GM06990 (cell line): ENCODE results near the gene DAPK1.

ENCODE experiments used
- DNase-seq: peaks from one replicate; pipeline ENCODE4 v3.0.0-alpha.2; 2011; ENCODE audit not compliant: insufficient read length; ENCODE audit errors: extremely low read depth
- H3K27me3 ChIP-seq: replicated peaks from 2 replicates; pipeline ENCODE4 v1.6.0; 2011; ENCODE audit warnings: low read length; ENCODE audit not compliant: control insufficient read depth, insufficient read depth
- H3K36me3 ChIP-seq: 2 replicates; pipeline ENCODE4 v1.5.1; 2011; ENCODE audit warnings: low read length; ENCODE audit not compliant: control insufficient read depth, insufficient read depth
- H3K4me3 ChIP-seq: replicated peaks from 2 replicates; pipeline ENCODE4 v1.5.1; 2011; ENCODE audit warnings: low read depth, mild to moderate bottlenecking, control low read depth, low read length
- CTCF ChIP-seq: IDR thresholded peaks from 2 replicates; pipeline ENCODE4 v1.5.1; 2011; ENCODE audit warnings: low read length, control low read depth, mild to moderate bottlenecking, inconsistent platforms; ENCODE audit not compliant: insufficient read depth, poor library complexity, severe bottlenecking

DAPK1 gene

GRCh38 chr9:87630846-87631245 lies 133.2 kb downstream of the DAPK1 start:
- no peaks in the 10 kb centered on the region for H3K27me3 ChIP-seq
- peaks cover 8% of the 10 kb centered on the region for H3K36me3 ChIP-seq
- no peak for DNase-seq
- no peak for TF ChIP-seq CTCF
- H3K4me3 ChIP-seq, result no peak overlapping the region

GRCh38 chr9:87635656-87636501 lies 138.2 kb downstream of the DAPK1 start:
- Histone ChIP-seq H3K27me3 (no peaks in the 10 kb centered on the region), H3K36me3 (peaks cover 18% of the 10 kb centered on the region), H3K4me3 (no peak overlapping the region)
- no peak for DNase-seq
- no peak for TF ChIP-seq CTCF

- no peak for TF ChIP-seq CTCF
- Histone ChIP-seq H3K27me3 (no peaks in the 10 kb centered on the region), H3K36me3 (peaks cover 20% of the 10 kb centered on the region), H3K4me3 (no peak overlapping the region)
- no peak for DNase-seq
Observed at GRCh38 chr9:87638292-87638691, 140.6 kb downstream of the DAPK1 start.

- DNase-seq, result no peak
- Histone ChIP-seq H3K27me3 (no peaks in the 10 kb centered on the region), H3K4me3 (no peak overlapping the region), H3K36me3 (peaks cover 17% of the 10 kb centered on the region)
- no peak for TF ChIP-seq CTCF
Observed at GRCh38 chr9:87639949-87640348, 142.3 kb downstream of the DAPK1 start.

GRCh38 chr9:87640385-87640795 lies 142.7 kb downstream of the DAPK1 start:
- Histone ChIP-seq H3K27me3 (no peaks in the 10 kb centered on the region), H3K4me3 (no peak overlapping the region), H3K36me3 (peaks cover 17% of the 10 kb centered on the region)
- no peak for TF ChIP-seq CTCF
- DNase-seq, result no peak
